HL-60 (cell line): Measurements from ENCODE around the gene ZNF354B.
"Not testable (repeated sequence)": the region's sequence is repeated elsewhere in the genome, so short reads cannot be mapped to it uniquely, and the experiment has no call there.

Experiments used
- DNase-seq, 2 experiments: peaks; one replicate each; pipeline ENCODE4 v3.0.0-alpha.2; 2010 to 2020; ENCODE audit warnings: low read depth in 1 of 2, low spot score in 1 of 2
- H3K27ac ChIP-seq: fragments of 250-450 bp; sonication (Bioruptor Pico); replicated peaks from 2 replicates; pipeline ENCODE4 v1.5.1; 2020; ENCODE audit warnings: mild to moderate bottlenecking, moderate library complexity
- H3K27me3 ChIP-seq: fragments of 250-450 bp; sonication (Bioruptor Pico); 2 replicates; pipeline ENCODE4 v1.5.1; 2021; ENCODE audit warnings: mild to moderate bottlenecking, moderate library complexity; ENCODE audit not compliant: insufficient read depth, poor library complexity, severe bottlenecking
- H3K4me3 ChIP-seq: replicated peaks from 2 replicates; pipeline ENCODE4 v1.5.1; 2011; ENCODE audit warnings: mild to moderate bottlenecking, control low read depth, low read length; ENCODE audit not compliant: insufficient read depth
- CTCF ChIP-seq: IDR thresholded peaks from one replicate; pipeline ENCODE4 v1.5.1; 2011; ENCODE audit warnings: low read length, control low read depth, inconsistent platforms; ENCODE audit not compliant: insufficient read depth
- GABPA ChIP-seq: IDR thresholded peaks from 2 replicates; pipeline ENCODE4 v1.6.1; 2012; ENCODE audit warnings: low read depth
- POLR2AphosphoS5 ChIP-seq: IDR thresholded peaks from 2 replicates; pipeline ENCODE4 v1.6.1; 2012; ENCODE audit warnings: low read depth
- REST ChIP-seq: IDR thresholded peaks from 2 replicates; pipeline ENCODE4 v1.6.1; 2012; ENCODE audit warnings: low read depth; ENCODE audit not compliant: insufficient replicate concordance
- SPI1 ChIP-seq: IDR thresholded peaks from 2 replicates; pipeline ENCODE4 v1.6.1; 2012; ENCODE audit warnings: low read depth, mild to moderate bottlenecking, borderline replicate concordance

Gene ZNF354B

GRCh38 chr5:178869577-178869976 is 9.8 kb downstream of the ZNF354B start:
- H3K27ac ChIP-seq, result no peak overlapping the region
- H3K4me3 ChIP-seq, result no peak overlapping the region
- no peaks in the 10 kb centered on the region for H3K27me3 ChIP-seq
- TF ChIP-seq REST (no peak), POLR2AphosphoS5 (no peak), GABPA (no peak), SPI1 (no peak), CTCF (no peak)
- no peak for DNase-seq

- Histone ChIP-seq H3K4me3 (no peak overlapping the region), H3K27me3 (no peaks in the 10 kb centered on the region), H3K27ac (no peak overlapping the region)
- DNase-seq, result no peak
- TF ChIP-seq REST (no peak), POLR2AphosphoS5 (no peak), SPI1 (no peak), GABPA (no peak), CTCF (no peak)
These were observed 10.7 kb downstream of the ZNF354B start for GRCh38 chr5:178870411-178870810.

GRCh38 chr5:178872302-178872701 is 12.5 kb downstream of the ZNF354B start:
- DNase-seq, result no peak
- H3K27ac ChIP-seq, result no peak overlapping the region
- no peak overlapping the region for H3K4me3 ChIP-seq
- no peaks in the 10 kb centered on the region for H3K27me3 ChIP-seq
- no peak for TF ChIP-seq SPI1
- TF ChIP-seq CTCF, result no peak
- TF ChIP-seq REST, result no peak
- TF ChIP-seq POLR2AphosphoS5, result no peak

GRCh38 chr5:178883115-178883694 is 23.5 kb downstream of the ZNF354B start:
- not testable (repeated sequence) for H3K4me3 ChIP-seq, DNase-seq, H3K27ac ChIP-seq, H3K27me3 ChIP-seq
